ENCODE measurements around the gene PARK7. TPM values are rescaled to one million over a fixed set of nuclear protein-coding genes. Genes with fewer than 3 reads are reported as not detected.

Gene PARK7
- total RNA-seq, 1 donor from 2014 or later, result 249 TPM

GRCh38 chr1:8028571-8028910 is 67.0 kb downstream of the PARK7 start:
- ATAC-seq (no peak), DNase-seq (ENCODE audit: low spot score) (no peak)
- intact Hi-C loops (cut with DNase I), result loop anchor here (10.0 kb wide), 1 partner anchor 316 kb away; no protein-coding TSS in a partner anchor

- DNase-seq (ENCODE audit: low spot score), result no peak
- intact Hi-C loops (cut with DNase I), result loop anchor here (10.0 kb wide), 1 partner anchor 284 kb away; the partner anchor contains the start of gene SLC45A1
- no peak for ATAC-seq
These were observed 69.8 kb downstream of the PARK7 start for GRCh38 chr1:8031176-8031785.

- intact Hi-C loops (cut with DNase I), result loop anchor here (10.0 kb wide), 1 partner anchor 282 kb away; the partner anchor contains the start of gene SLC45A1
- ATAC-seq (no peak), DNase-seq (ENCODE audit: low spot score) (no peak)
These were observed 70.9 kb downstream of the PARK7 start for GRCh38 chr1:8032366-8032910.

GRCh38 chr1:8033322-8033721 is 71.8 kb downstream of the PARK7 start:
- ATAC-seq (no peak), DNase-seq (ENCODE audit: low spot score) (no peak)
- intact Hi-C loops (cut with DNase I), result loop anchor here (10.0 kb wide), 1 partner anchor 281 kb away; the partner anchor contains the start of gene SLC45A1

Other genes with a start within 250 kb of the PARK7 start
- 143 TPM for gene VAMP3, start 190.4 kb upstream of the PARK7 start, total RNA-seq
- 72.0 TPM for gene PER3, start 177.4 kb upstream of the PARK7 start, total RNA-seq
- gene UTS2, start 108.6 kb upstream of the PARK7 start, total RNA-seq, result not detected
- 0.27 TPM for gene TNFRSF9, start 20.9 kb upstream of the PARK7 start, total RNA-seq
- gene ERRFI1, start 64.6 kb downstream of the PARK7 start, total RNA-seq, result 33.7 TPM

Data from sciatic nerve (tissue), 2 donors.